ACHN (cell line): Measurements from ENCODE around the gene TMEM218.
A peak's percentile ranks its signal among the peaks of the same experiment; 100 is the strongest.
"Not testable (repeated sequence)": the region's sequence is repeated elsewhere in the genome, so short reads cannot be mapped to it uniquely, and the experiment has no call there.

Experiments
- DNase-seq: peaks from one replicate; pipeline ENCODE4 v3.0.0-alpha.2; 2015
- in situ Hi-C: cut with HindIII; loops from 2 replicates; pipeline ENCODE4 v1.10.0; 2017; ENCODE audit warnings: low sequenced_read_pairs, low pct_ligation_motif_present, low pct_unique_long_range_greater_than_20kb

TMEM218 gene

DNA sequence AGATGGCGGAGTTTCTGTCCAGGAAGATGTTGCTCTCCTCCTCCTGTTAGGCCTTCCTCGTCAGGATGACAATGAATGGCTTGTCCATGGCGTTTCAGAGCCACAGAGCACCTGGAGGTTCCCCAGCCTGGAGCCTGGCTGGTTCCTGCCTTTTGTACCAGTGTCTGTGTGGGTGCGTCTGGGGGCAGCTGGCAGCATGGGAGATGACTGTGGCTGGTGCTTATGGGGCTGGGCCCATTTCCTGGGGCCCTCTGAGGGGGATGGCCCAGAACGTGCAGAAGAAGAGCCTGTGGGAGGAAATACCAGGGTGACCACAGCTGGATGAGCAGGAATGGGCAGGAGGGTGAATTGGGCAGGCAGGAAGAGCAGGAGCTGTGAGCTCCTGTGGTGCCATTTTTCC is 41.6 kb downstream of the TMEM218 start:
- in situ Hi-C loops = no loop called here
- no peak for DNase-seq

DNA sequence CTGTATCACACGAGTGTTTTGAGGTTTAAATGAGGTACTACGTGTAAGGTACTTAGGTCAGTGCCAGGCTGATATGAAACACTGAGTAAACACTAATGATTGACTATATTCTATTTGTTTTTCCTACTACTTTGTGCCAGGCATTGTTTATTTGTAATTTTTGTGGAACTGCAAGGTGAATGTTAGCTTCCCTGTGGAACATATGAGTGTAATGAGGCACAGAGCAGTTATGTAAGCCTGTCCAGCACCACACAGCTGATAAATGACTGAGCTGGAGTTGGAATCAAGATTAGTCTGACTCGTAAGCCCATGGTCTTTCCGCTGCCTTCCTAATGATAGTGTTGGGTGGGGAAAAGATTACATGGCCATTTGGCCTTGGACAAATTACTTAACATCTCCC is 42.4 kb downstream of the TMEM218 start:
- no peak for DNase-seq

DNA sequence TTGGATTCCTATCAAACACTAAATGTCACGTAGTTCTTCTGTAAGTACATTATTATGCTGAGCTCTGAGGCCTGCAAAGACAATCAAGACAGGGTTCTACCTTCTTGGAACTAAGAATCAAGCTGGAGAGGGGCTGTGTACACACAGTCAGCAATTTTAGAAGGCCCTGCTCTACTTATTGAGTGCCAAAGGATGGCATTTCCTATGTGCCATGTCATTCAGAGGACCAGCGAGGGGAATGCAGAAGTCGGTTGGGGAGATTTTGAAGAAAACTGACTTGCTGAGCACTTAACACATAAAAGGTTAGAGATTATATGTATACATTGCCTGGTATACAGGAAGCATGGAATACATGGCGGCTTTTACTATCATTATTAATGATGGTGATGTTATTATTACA is 43.1 kb downstream of the TMEM218 start:
- no peak for DNase-seq
- in situ Hi-C loops = no loop called here

More for the DNA sequence above, 42.4 kb downstream of the TMEM218 start:
- in situ Hi-C loops = no loop called here

DNA sequence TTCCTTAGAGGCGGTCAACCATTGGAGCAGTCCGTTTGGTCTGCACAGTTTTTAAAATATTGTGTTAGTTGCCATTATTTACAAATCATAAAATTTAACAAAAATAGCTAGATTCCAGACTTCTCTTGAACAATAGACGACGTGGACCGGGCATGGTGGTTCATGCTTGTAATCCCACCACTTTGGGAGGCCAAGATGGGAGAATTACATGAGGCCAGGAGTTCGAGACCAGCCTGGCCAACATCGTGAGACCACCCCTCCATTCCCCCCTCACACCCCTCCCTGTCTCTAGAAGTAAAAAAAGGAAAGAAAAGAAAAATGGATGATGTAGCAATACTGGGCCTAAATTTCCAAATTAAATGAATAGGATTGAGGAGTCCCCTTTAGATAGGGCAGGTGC is 47.4 kb downstream of the TMEM218 start:
- in situ Hi-C loops = no loop called here
- DNase-seq = no peak

DNA sequence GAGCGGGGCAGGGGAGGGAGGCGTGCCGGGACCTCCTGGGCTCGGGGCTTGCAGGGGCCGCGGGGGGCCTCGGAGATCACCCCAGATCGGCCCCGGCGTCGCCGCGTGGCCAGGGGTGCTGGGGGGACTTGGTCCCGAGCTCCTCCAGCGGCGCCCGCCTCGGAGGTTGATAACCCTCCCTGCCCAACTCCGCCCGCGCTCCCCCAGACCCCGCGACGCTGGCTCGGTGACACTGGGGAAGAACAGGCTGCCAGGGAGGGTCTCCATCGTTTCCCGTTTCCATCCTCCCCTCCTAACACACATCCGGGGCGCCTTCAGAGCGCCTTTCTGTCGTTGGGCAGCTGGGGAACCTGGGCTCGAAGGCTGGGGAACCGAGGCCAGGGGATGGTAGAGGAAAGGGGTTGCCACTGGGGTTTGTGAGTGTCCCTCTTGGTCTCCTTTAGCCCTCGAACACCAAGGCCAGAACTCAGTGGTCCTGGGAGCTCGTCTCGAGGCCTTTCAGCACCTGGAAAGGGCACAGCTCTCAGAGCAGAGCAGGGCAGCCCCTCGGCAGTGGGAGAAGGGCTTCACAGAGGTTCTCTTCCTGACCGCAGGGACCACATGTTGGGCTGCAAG is 47.9 kb downstream of the TMEM218 start:
- no peak for DNase-seq
- in situ Hi-C loops = no loop called here

DNA sequence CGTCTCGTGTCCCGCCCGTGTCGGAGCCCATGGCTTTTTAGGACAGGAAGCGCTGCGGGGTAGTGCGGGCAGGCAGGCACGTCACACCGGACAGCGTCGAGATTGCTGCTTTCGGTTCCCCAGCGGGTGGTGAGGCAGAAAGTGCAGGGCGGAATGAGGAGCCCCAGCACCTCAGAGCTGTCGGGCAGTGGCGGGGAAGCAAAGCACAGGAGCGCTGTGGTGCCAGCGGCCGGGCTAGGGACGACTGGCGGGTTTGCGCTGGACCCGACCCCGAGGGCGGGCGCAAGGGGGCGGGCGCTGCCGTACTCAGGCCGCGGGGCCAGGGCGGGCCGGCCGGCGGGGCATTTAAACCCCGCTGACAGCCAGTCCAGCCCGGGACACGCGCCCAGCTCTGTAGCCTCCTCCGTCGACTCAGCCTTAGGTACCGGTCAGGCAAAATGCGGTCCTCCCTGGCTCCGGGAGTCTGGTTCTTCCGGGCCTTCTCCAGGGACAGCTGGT is 48.4 kb downstream of the TMEM218 start, which contains the start of gene SLC37A2:
Gene SLC37A2 (plus strand): TSS at position 375 of the 498 bp plus-strand sequence. CDS start 63 bp downstream, at position 438.
- DNase-seq = peak; percentile 38
- in situ Hi-C loops = no loop called here

DNA sequence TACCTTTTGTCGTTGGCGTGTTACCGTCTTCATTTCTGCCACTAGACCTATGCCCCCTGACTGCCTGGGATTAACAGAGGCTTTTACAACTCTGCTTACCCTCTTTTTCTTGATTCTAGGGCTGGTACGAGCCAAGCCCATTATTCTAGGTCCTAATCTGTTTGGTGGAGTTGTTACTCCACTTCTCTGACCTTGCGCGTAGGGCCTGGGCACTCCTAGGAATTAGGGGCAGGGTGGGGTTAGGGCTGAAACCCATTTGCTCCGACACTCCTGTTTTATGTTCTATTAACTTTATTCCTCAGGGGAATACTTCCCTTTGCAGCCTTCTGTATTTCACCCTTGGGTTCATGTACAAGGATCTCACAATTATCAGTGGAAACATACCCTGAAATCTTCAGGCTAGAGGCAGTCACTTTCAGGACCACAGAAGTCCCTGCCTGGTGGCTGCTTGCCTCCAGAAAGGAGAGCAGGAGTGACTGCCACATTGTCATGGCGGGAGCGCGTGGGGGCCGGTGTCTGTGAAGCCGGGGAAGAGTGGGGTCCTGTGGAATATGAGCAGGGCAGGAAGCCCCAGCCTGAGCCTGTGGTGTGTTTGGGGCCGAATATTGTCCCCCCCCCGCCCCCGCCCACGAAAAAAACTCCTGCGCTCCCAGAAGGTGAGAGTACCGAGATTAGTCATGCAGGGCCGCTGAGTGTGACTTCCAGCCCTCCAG is 49.1 kb downstream of the TMEM218 start:
- DNase-seq = no peak
- in situ Hi-C loops = no loop called here

DNA sequence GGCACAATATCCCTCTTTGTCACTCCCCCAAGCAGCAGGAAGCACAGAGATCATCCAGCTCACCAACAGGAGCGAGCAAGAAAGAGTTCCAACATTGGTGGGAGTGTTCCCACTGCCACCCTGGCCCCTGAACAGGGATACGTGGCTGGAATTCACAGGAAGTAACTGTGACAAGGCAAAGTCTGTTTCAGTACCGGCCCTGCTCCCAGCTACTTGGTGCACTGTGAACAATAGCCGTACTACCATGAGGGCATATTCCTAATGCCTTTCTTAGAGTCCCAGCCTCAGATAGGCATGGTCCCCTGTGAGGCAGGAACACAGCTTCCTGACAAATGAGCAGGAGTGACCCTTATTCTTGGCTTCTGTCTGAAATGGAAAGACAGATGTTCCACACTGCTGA is 50.1 kb downstream of the TMEM218 start:
- in situ Hi-C loops = no loop called here
- DNase-seq = no peak

DNA sequence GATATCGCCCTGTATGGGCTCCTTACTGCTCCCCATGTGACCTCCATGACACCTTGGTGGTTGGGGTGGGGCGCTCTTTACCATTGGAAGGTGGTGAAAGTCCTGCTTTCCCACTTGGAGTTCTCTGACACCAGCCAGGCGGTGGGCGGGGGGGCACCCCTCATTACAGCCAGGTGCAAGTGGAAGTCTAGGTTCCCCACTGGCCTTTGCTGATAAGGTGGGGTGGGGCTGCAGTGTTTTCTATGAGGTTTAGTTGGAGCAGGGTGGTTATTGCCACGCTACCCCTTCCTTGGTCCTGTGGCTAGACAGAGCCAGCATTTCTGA is 53.8 kb downstream of the TMEM218 start:
- no peak for DNase-seq
- in situ Hi-C loops = no loop called here

DNA sequence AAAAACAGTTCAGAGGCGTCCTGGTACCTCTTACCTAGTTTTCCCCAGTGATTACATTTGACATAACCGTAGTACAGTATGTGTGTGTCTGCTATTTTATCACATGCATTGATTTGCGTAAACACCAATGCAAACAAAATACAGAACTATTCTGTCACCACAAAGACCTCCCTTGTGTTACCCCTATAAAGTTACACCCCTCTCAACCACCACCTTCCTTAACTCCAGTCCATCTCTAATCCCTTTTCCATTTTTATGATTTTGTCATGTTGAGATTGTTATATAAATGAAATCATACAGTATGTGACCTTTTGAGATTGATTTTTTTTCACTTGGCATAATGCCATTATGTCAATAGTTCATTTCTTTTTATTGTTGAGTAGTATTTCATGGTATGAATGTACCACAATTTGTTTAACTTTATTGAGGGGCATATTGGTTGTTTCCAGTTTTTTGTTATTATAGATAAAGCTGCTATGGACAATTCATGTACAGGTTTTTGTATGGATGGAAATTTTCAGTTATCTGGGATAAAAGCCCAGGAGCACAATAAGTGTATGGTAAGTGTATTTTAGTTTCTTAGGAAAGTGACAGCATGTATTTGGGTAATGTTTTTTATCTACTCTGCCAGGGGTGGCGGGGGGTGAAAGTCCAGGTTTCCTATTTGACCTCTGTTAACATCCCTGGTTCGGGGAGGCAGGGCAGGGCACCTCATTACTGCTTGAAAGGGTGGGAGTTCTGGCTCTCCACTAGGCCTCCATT is 54.3 kb downstream of the TMEM218 start:
- no peak for DNase-seq
- in situ Hi-C loops = no loop called here

DNA sequence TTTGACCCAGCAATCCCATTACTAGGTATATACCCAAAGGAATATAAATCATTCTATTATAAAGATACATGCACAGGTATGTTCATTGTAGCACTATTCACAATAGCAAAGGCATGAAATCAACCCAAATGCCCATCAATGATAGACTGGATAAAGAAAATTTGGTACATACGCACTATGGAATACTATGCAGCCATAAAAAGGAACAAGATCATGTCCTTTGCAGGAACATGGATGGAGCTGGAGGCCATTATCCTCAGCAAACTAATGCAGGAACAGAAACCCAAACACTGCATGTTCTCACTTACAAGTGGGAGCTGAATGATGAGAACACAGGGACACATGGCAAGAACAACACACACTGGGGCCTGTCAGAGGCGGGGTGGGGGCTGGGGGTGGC is 55.3 kb downstream of the TMEM218 start:
- DNase-seq = not testable (repeated sequence)

DNA sequence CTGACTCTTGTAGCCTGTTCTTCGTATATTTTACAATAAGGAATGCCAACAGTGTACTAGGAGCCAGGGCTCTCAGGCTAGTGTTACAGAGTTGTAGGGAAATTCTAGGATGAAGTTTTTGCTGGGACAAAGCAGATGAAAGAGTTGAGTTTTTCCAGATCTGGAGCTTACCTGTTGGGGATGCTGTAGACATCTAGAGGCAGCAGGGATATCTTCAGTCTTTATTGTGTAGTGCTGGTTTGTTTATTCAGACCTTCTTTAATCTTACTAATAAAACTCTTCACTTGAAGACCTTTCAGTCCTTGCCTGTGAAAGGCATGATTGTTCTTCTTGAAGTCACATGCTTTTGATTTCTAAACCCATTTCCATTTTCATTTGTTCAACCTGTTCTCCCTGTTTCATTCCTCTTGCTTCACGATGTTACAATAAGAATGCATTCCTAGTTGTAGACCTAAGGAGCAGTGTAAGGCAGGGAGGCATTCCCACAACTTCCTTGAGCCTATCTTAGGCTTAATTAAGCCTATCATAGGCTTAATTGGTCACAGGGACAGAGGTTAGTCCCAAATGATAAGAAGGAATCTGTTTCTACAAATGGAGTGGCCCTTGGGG is 56.2 kb downstream of the TMEM218 start:
- in situ Hi-C loops = no loop called here
- DNase-seq = no peak

More for the DNA sequence above, 55.3 kb downstream of the TMEM218 start:
- in situ Hi-C loops = not testable (repeated sequence)

DNA sequence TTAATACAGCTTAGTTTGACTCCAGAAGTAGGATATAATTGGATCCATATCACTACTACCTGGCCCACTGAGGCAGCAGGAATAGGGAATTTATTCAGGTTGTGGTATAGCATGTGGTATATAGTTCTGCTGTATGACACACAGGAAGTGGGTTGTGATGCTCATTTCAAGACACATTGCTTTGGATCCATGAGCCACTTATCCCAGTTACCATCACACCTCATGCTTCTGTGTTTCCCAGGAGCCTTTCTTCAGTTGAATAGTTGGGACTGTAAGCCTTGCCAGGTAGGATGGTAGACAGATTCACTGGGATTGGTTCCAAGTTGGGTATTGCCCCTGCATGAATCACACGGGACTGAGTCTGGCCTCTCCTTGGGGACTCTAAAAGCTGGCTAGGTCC is 58.3 kb downstream of the TMEM218 start:
- in situ Hi-C loops = no loop called here
- DNase-seq = no peak

DNA sequence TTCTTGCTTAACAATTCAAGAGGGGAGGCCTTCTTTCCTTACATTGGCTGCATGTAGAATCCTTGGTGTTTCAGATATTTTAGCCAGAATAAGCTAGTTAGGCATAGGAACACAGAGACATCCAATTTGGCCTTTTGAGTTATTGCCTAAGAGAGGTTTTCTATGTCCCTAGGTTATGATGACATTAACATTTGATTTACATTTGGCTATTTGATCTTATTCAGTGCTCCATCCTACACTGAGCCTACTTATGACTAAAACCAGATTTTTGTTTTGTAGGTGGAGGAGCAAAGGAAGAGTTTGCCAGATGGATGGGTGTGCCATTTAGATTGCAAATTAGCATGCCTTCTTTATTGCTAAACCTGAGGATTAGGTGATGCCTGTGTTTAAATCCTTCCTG is 59.4 kb downstream of the TMEM218 start:
- DNase-seq = no peak

DNA sequence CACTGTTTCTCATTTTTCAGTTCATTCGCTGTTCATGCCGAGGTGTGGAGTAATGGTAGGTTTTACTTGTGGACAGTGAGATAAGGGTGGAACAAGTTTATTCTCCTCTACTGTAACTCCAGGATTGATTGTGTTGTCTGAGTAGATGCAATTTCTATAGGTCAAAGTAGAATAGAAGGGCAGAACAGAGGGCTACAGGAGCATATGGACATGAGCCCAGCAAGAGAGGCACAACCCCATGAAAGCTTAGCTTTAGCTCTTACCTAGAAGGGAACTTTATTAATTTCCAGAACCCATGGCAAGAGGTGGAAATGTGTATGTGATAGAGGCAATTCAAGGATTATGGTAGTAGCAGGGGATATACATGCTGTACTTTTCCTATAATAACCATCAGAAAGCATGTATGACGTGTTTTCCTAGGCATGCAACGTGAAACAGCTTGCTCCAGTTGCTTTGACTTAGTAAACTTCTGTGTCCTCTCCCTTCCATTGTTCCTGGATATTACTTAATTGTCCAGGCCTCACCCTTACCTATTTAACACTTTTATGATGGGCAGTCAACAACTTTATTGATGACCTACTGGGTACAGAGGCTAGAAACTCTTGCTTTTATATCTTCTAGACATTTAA is 62.1 kb downstream of the TMEM218 start:
- no peak for DNase-seq
- in situ Hi-C loops = no loop called here

More for the DNA sequence above, 59.4 kb downstream of the TMEM218 start:
- in situ Hi-C loops = no loop called here
